HepG2 (cell line): ENCODE data around the gene ATP2B3.

Experiments
- CREM ChIP-seq, 2 experiments: sonication (generic) in 1 of 2; formaldehyde crosslinking in 1 of 2; IDR thresholded peaks; 2 replicates each; pipeline versions ENCODE4 v1.4.0 to v1.6.1; 2016 to 2020; ENCODE audit warnings: antibody characterized with exemption in 1 of 2, mild to moderate bottlenecking in 1 of 2, missing genetic modification reagents in 1 of 2
- CTCF ChIP-seq: sonication (generic); formaldehyde crosslinking; IDR thresholded peaks from 2 replicates; pipeline ENCODE4 v1.5.0; 2020; ENCODE audit warnings: mild to moderate bottlenecking, missing genetic modification reagents, moderate library complexity
- EP300 ChIP-seq, 3 experiments: sonication (generic) in 1 of 3; formaldehyde crosslinking in 1 of 3; IDR thresholded peaks; 2 replicates each; pipeline versions ENCODE4 v1.5.1 to v1.6.1; 2011 to 2020; ENCODE audit warnings: low read depth in 2 of 3, low read length in 2 of 3, borderline replicate concordance in 1 of 3, improper control_type of control experiment in 1 of 3, mild to moderate bottlenecking in 1 of 3, missing genetic modification reagents in 1 of 3, moderate library complexity in 1 of 3
- EZH2 ChIP-seq: conservative IDR thresholded peaks from 2 replicates; pipeline ENCODE4 v1.6.1; 2012; ENCODE audit warnings: mild to moderate bottlenecking, low read depth, low read length, moderate library complexity
- GABPB1 ChIP-seq: IDR thresholded peaks from 2 replicates; pipeline ENCODE4 v1.6.1; 2016; ENCODE audit warnings: mild to moderate bottlenecking, missing genetic modification reagents, moderate library complexity, missing compliant biosample characterization
- KAT7 ChIP-seq: IDR thresholded peaks from 2 replicates; pipeline ENCODE4 v1.6.1; 2018; ENCODE audit warnings: borderline replicate concordance, missing compliant biosample characterization
- NR2F2 ChIP-seq: IDR thresholded peaks from 2 replicates; pipeline ENCODE4 v1.6.1; 2012; ENCODE audit warnings: low read depth, inconsistent platforms, borderline replicate concordance
- RFX5 ChIP-seq: IDR thresholded peaks from 2 replicates; pipeline ENCODE4 v1.6.1; 2011; ENCODE audit warnings: low read depth, low read length, improper control_type of control experiment
- RXRA ChIP-seq: sonication (generic); formaldehyde crosslinking; IDR thresholded peaks from 2 replicates; pipeline ENCODE4 v1.5.1; 2020; ENCODE audit warnings: missing genetic modification reagents
- SKI ChIP-seq: fragments of 450-650 bp; IDR thresholded peaks from one replicate; pipeline ENCODE4 v1.6.1; 2018; ENCODE audit warnings: mild to moderate bottlenecking; ENCODE audit not compliant: partially characterized antibody
- SMARCC2 ChIP-seq: fragments of 450-650 bp; IDR thresholded peaks from 2 replicates; pipeline ENCODE4 v1.6.1; 2017; ENCODE audit warnings: antibody characterized with exemption, mild to moderate bottlenecking
- ZNF414 ChIP-seq: sonication (generic); formaldehyde crosslinking; IDR thresholded peaks from 2 replicates; pipeline ENCODE4 v1.5.0; 2020; ENCODE audit warnings: missing genetic modification reagents
- ZNF747 ChIP-seq: sonication (generic); formaldehyde crosslinking; IDR thresholded peaks from 2 replicates; pipeline ENCODE4 v1.8.1; 2023; ENCODE audit warnings: missing genetic modification reagents, mild to moderate bottlenecking, borderline replicate concordance
- TF ChIP-seq, protein P1 (sequence below): sonication (generic); formaldehyde crosslinking; IDR thresholded peaks from 2 replicates; pipeline ENCODE4 v1.9.0; 2021; ENCODE audit warnings: missing genetic modification reagents, borderline replicate concordance

GRCh38 chrX:153549231-153549630 lies 31.8 kb downstream of the ATP2B3 start:
- no peak for TF ChIP-seq CTCF (CRISPR knock-in tag)
- TF ChIP-seq SMARCC2: no peak
- no peak for TF ChIP-seq CREM (IDR thresholded peaks at IDR 0.05)
- TF ChIP-seq CREM (CRISPR knock-in tag; IDR thresholded peaks at IDR 0.05): no peak
- no peak for TF ChIP-seq ZNF747 (CRISPR knock-in tag)
- no peak for TF ChIP-seq EP300 (IDR thresholded peaks at IDR 0.05; ENCODE audit: low read depth in 2 of 2, low read length in 2 of 2)
- TF ChIP-seq EP300 (CRISPR knock-in tag; IDR thresholded peaks at IDR 0.05; ENCODE audit: borderline replicate concordance): no peak
- no peak for TF ChIP-seq RXRA (CRISPR knock-in tag)
- no peak for TF ChIP-seq EZH2
- TF ChIP-seq GABPB1 (CRISPR knock-in tag): no peak
- no peak for TF ChIP-seq ZNF414 (CRISPR knock-in tag)
- TF ChIP-seq RFX5: no peak
- TF ChIP-seq, protein P1, sequence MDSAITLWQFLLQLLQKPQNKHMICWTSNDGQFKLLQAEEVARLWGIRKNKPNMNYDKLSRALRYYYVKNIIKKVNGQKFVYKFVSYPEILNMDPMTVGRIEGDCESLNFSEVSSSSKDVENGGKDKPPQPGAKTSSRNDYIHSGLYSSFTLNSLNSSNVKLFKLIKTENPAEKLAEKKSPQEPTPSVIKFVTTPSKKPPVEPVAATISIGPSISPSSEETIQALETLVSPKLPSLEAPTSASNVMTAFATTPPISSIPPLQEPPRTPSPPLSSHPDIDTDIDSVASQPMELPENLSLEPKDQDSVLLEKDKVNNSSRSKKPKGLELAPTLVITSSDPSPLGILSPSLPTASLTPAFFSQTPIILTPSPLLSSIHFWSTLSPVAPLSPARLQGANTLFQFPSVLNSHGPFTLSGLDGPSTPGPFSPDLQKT (CRISPR knock-in tag): no peak
- no peak for TF ChIP-seq KAT7 (CRISPR knock-in tag)
- TF ChIP-seq SKI: no peak
- TF ChIP-seq NR2F2: no peak
